IMR-90 (cell line): ENCODE results near the gene ZNF12. TPM values are rescaled to one million over a fixed set of nuclear protein-coding genes. Genes with fewer than 3 reads are reported as not detected.
A peak's percentile ranks its signal among the peaks of the same experiment; 100 is the strongest.

Experiments used
- ATAC-seq: fragments of 200-7000 bp; cut with Tn5 transposase; 2 replicates; pipeline ENCODE4 v1.9.1; 2020; ENCODE audit warnings: low read depth, mild to moderate bottlenecking, moderate library complexity
- BruUV-seq: library from RNA; stranded (reverse); fragments of 400-500 nt; replicated peaks from 2 replicates; lab custom pipeline; 2021; lab: Mats Ljungman, UMichigan
- CTCF ChIA-PET: fragments of 300-600 bp; formaldehyde crosslinking; extraction: SDS; loops from one replicate; lab custom pipeline; 2021; ENCODE audit warnings: antibody characterized with exemption; lab: Yijun Ruan, JAX
- POLR2A ChIA-PET: fragments of 300-600 bp; sonication (Branson Sonifier 250); formaldehyde crosslinking; loops from one replicate; lab custom pipeline; 2022; ENCODE audit warnings: antibody characterized with exemption; ENCODE audit not compliant: unreplicated experiment; lab: Charles Lee
- DNase-seq: peaks from one replicate; pipeline ENCODE4 v3.0.0; 2013
- H2AFZ ChIP-seq: replicated peaks from 2 replicates; pipeline ENCODE3; 2013; ENCODE audit warnings: low read length, mild to moderate bottlenecking; ENCODE audit not compliant: poor library complexity
- H2AK5ac ChIP-seq: 2 replicates; pipeline ENCODE4 v1.6.1; 2013; ENCODE audit warnings: low read depth, low read length, inconsistent platforms
- H2AK9ac ChIP-seq: replicated peaks from 2 replicates; pipeline ENCODE3; 2013; ENCODE audit warnings: mild to moderate bottlenecking, low read depth, low read length, moderate library complexity; ENCODE audit not compliant: poor library complexity
- H2BK120ac ChIP-seq: 2 replicates; pipeline ENCODE4 v1.6.1; 2013; ENCODE audit warnings: low read depth, low read length, inconsistent platforms
- H2BK15ac ChIP-seq: 3 replicates; pipeline ENCODE4 v1.6.1; 2013; ENCODE audit warnings: low read depth, low read length, inconsistent platforms
- H2BK20ac ChIP-seq: 2 replicates; pipeline ENCODE4 v1.6.1; 2013; ENCODE audit warnings: low read depth, mild to moderate bottlenecking, inconsistent platforms, low read length, moderate library complexity
- H2BK5ac ChIP-seq: 2 replicates; pipeline ENCODE4 v1.6.1; 2013; ENCODE audit warnings: mild to moderate bottlenecking, low read depth, low read length, inconsistent platforms; ENCODE audit not compliant: poor library complexity, severe bottlenecking
- H3K14ac ChIP-seq: replicated peaks from 2 replicates; pipeline ENCODE4 v1.6.1; 2013; ENCODE audit warnings: low read depth, low read length, inconsistent platforms
- H3K18ac ChIP-seq: 2 replicates; pipeline ENCODE4 v1.6.1; 2013; ENCODE audit warnings: low read depth, low read length, control low read depth
- H3K23ac ChIP-seq: 2 replicates; pipeline ENCODE4 v1.6.1; 2013; ENCODE audit warnings: low read depth, low read length, inconsistent platforms
- H3K27ac ChIP-seq: 2 replicates; pipeline ENCODE4 v1.5.1; 2013; ENCODE audit warnings: mild to moderate bottlenecking, control low read depth, low read length; ENCODE audit not compliant: insufficient read depth
- H3K27me3 ChIP-seq: 2 replicates; pipeline ENCODE4 v1.6.1; 2013; ENCODE audit warnings: low read length; ENCODE audit not compliant: control insufficient read depth, insufficient read depth
- H3K36me3 ChIP-seq: 2 replicates; pipeline ENCODE4 v1.6.1; 2013; ENCODE audit warnings: low read length, mixed read lengths; ENCODE audit not compliant: control insufficient read depth, insufficient read depth
- H3K4ac ChIP-seq: 2 replicates; pipeline ENCODE4 v1.6.1; 2013; ENCODE audit warnings: low read depth, low read length, inconsistent platforms
- H3K4me1 ChIP-seq: 2 replicates; pipeline ENCODE4 v1.6.1; 2013; ENCODE audit warnings: low read length, mixed read lengths; ENCODE audit not compliant: control insufficient read depth, insufficient read depth
- H3K4me2 ChIP-seq: 2 replicates; pipeline ENCODE4 v1.6.1; 2013; ENCODE audit warnings: low read depth, mild to moderate bottlenecking, control low read depth, low read length, moderate library complexity
- H3K4me3 ChIP-seq: 2 replicates; pipeline ENCODE4 v1.5.1; 2013; ENCODE audit warnings: low read depth, mild to moderate bottlenecking, control low read depth, low read length, moderate library complexity; ENCODE audit not compliant: insufficient read depth
- H3K56ac ChIP-seq: 2 replicates; pipeline ENCODE4 v1.6.1; 2013; ENCODE audit warnings: low read length, inconsistent platforms; ENCODE audit not compliant: insufficient read depth; ENCODE audit errors: extremely low read depth
- H3K79me1 ChIP-seq, 2 experiments: 2 replicates each; pipeline ENCODE4 v1.6.1; 2013; ENCODE audit warnings: low read length in 2 of 2, inconsistent platforms in 1 of 2, low read depth in 1 of 2
- H3K9ac ChIP-seq: 2 replicates; pipeline ENCODE4 v1.6.1; 2013; ENCODE audit warnings: low read depth, low read length, control low read depth
- H3K9me1 ChIP-seq: 2 replicates; pipeline ENCODE4 v1.6.1; 2013; ENCODE audit warnings: low read length, inconsistent platforms; ENCODE audit not compliant: insufficient read depth
- H3K9me3 ChIP-seq: 2 replicates; pipeline ENCODE4 v1.6.1; 2013; ENCODE audit warnings: low read length; ENCODE audit not compliant: control insufficient read depth, insufficient read depth
- H4K20me1 ChIP-seq: 2 replicates; pipeline ENCODE4 v1.6.1; 2013; ENCODE audit warnings: low read length, inconsistent platforms; ENCODE audit not compliant: insufficient read depth
- H4K5ac ChIP-seq: 2 replicates; pipeline ENCODE4 v1.6.1; 2013; ENCODE audit warnings: mild to moderate bottlenecking, low read depth, low read length, control low read depth
- H4K8ac ChIP-seq, 2 experiments: 2 replicates each; pipeline ENCODE4 v1.6.1; 2013; ENCODE audit warnings: low read depth in 2 of 2, low read length in 2 of 2, control low read depth in 1 of 2, inconsistent platforms in 1 of 2
- H4K91ac ChIP-seq: 2 replicates; pipeline ENCODE4 v1.6.1; 2013; ENCODE audit warnings: low read depth, low read length, inconsistent platforms; ENCODE audit not compliant: insufficient read depth
- CEBPB ChIP-seq: IDR thresholded peaks from 2 replicates; pipeline ENCODE4 v1.6.1; 2012; ENCODE audit warnings: low read depth, low read length, improper control_type of control experiment
- WGBS, 2 experiments: methylation state at CpG; one replicate each; pipeline versions ENCODE4 v1.1.5 to v1.1.7; 2013; ENCODE audit warnings: missing lambda C conversion rate in 2 of 2; ENCODE audit not compliant: insufficient read length in 1 of 2; ENCODE audit errors: extremely low coverage in 2 of 2; 5-methylcytosine and 5-hydroxymethylcytosine counted together
- dilution Hi-C: fragments of 300-500 bp; cut with HindIII; formaldehyde crosslinking; loops from one replicate; pipeline ENCODE4 v1.14.3; 2018; ENCODE audit warnings: low sequenced_read_pairs; ENCODE audit not compliant: unreplicated experiment
- in situ Hi-C: fragments of 300-500 bp; cut with MboI; formaldehyde crosslinking; loops from 3 replicates; pipeline ENCODE4 v1.14.3; 2019; ENCODE audit warnings: low sequenced_read_pairs, inconsistent platforms, mixed read lengths
- intact Hi-C: fragments of 100-400 bp; cut with micrococcal nuclease; formaldehyde crosslinking; loops from 2 replicates; pipeline ENCODE4 v1.10.0; 2022
- polyA plus RNA-seq, 3 experiments: library from polyadenylated mRNA; depleted of rRNA; stranded (reverse); fragments of >200 nt; gene quantifications; 2 replicates each; pipeline ENCODE4 v1.2.3, GENCODE V29; 2012; ENCODE audit warnings: low replicate concordance in 1 of 3
- total RNA-seq: library from RNA; depleted of rRNA; stranded (reverse); fragments of >200 nt; gene quantifications from 2 replicates; pipeline ENCODE4 v1.2.3, GENCODE V29; 2012

Gene ZNF12
- total and polyA plus RNA-seq, 2 of the 4 experiments (the other 2 are of a cell fraction), result 8.2 to 20.8 TPM

GRCh38 chr7:6649241-6649961, 57.3 kb downstream of the ZNF12 start:
- in situ Hi-C loops (no loop called here), intact Hi-C loops (no loop called here), dilution Hi-C loops (no loop called here)
- ATAC-seq (no peak), DNase-seq (no peak)
- Histone ChIP-seq H2BK15ac (no peak overlapping the region), H2BK20ac (no peak overlapping the region), H4K5ac (no peak overlapping the region), H3K14ac (no peak overlapping the region), H2AFZ (no peak overlapping the region), H2AK9ac (peak overlapping the region; percentile 55), H4K8ac (no peak overlapping the region), H3K4me3 (no peak overlapping the region), H3K79me1 (peaks cover 0 to 17% of the 10 kb centered on the region in 2 experiments; a peak in 1 of 4 replicates), H3K4ac (no peak overlapping the region), H3K4me2 (no peak overlapping the region), H3K9ac (no peak overlapping the region), H4K91ac (no peak overlapping the region), H2AK5ac (no peak overlapping the region), H2BK5ac (no peak overlapping the region), H3K36me3 (peaks cover 76% of the 10 kb centered on the region), H3K27me3 (no peaks in the 10 kb centered on the region), H2BK120ac (no peak overlapping the region), H3K9me3 (peaks cover 35% of the 10 kb centered on the region), H3K18ac (no peak overlapping the region), H3K56ac (no peak overlapping the region), H3K23ac (no peak overlapping the region), H3K4me1 (no peaks in the 10 kb centered on the region), H3K27ac (no peak overlapping the region), H4K20me1 (peaks cover 4% of the 10 kb centered on the region; the same call in 1 of the 2 replicates), H3K9me1 (no peaks in the 10 kb centered on the region)
- no CpG with 5 or more reads among the region's 13 CpGs for WGBS, 2 experiments
- POLR2A ChIA-PET, result no interaction called here
- BruUV-seq, result no TSS peak
- TF ChIP-seq CEBPB, result no peak
- CTCF ChIA-PET, result no interaction called here
